Activated CD4-positive, alpha-beta T cell treated with anti-CD3 and anti-CD28 coated beads, Interleukin-2, amount 50 U/mL, for 24 hours (primary cell): ENCODE data around the gene FASN.
"Not testable (repeated sequence)": the region's sequence is repeated elsewhere in the genome, so short reads cannot be mapped to it uniquely, and the experiment has no call there.

Experiments used
- DNase-seq, 2 donors: peaks; one replicate each; pipeline ENCODE4 v3.0.0-alpha.2; 2020; ENCODE audit warnings: low read depth in 1 of 2, low spot score in 1 of 2

The FASN gene

DNA sequence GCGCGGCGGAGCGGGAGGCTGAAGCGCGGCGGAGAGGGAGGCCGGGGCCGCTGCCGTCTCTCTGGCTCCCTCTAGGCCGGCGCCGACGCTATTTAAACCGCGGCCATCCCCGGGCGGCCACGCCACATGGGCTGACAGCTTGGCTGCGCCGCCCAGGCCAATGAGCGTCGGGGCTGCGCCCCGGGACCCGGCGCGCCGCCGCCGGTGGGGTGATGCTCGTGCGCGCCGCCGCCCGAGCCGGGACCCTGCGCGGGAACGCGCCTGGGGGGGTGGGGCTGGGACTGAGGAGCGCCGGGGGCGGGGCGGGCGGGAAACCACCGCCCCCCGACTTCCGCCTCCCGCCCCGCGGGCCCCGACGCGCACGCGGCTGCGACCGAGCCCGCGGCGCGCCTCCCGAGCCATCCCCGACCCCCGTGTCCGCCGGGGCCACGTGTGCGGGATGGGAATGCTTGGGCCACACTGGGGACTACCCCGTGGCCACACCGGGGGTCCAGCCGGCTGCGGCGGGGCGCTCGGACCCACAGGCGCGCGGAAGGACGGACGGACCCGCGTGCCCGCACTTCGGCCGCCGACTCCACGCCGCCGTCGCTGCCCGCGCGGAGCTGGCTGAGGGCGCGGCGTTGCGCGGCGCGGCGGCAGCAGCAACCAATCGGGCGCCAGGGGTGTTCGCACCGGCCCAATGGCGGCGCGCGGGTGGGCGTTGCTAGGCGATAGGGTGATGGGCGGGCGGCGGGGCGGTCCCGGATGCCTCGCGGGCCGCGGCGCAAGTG lies at the start of gene FASN:
Gene FASN, minus strand, starts transcription at position 68 of the 770 bp plus-strand sequence. CDS start 1,791 bp downstream, outside the sequence.
- peak; percentile 85 to 87 for DNase-seq

DNA sequence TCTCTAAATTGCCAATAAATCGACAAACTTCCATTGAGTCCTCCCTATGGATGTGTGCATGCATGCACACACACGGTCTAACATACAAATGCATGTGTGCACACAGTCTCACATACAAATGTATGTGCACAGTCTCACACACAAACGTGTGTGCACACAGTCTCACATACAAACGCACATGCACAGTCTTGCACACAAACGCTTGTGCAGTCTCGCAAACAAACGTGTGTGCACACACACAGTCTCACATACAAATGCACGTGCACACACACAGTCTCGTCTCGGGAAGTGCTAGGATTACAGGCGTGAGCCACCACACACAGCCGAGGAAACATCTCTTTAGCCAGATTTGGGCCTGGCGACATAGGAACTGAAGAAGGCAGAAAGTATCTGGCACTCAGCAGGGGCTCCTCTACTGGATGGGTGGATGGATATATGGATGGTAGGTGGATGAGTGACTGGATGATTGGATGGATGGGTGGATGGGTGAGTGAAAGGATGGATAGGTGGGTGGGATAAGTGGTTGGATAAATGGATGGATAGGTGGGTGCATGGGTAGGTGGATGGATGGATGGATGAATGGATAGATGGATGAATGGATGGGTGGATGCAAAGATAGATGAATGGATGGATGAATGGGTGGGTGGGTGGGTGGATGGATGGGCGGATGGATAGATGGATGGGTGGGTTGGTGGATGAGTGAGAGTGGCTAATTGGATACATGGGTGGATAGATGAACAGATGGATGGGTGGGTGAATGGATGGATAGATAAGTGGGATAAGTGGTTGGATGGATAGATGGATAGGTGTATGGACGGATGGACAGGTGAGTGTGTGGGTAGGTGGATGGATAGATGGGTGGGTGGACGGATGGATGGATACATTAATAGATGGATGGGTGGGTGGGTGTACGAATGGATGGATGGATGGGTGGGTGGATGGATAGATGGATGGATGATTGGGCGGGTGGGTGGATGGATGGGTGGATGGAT lies 48.9 kb upstream of the FASN start:
- no peak for DNase-seq

- DNase-seq, result no peak
These were observed 47.6 kb upstream of the FASN start for GRCh38 chr17:82145550-82146155.

GRCh38 chr17:82143333-82143732 lies 45.3 kb upstream of the FASN start:
- no peak for DNase-seq

- not testable (repeated sequence) for DNase-seq
These were observed 41.9 kb upstream of the FASN start for GRCh38 chr17:82139961-82140360.

- DNase-seq, result no peak
These were observed 40.5 kb upstream of the FASN start for GRCh38 chr17:82138511-82138992.

DNA sequence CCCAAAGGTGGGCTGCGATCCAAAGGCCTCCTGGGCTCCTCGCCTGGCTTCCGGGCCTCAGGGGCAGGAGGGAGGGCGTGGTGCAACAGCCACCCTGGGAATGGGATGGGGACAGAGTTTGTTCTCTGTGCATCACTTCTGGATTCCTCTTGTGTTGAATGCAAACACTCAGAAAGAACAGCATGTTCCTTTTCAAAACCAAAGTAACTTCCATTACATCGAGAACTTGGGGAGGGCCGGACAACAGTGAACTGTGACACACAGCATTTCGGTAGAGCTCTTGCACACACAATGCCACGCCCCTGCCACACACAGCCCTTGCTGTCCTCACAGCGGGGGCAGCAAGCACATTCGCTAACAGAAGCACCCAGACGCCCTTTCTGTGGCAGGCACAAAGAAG lies 36.1 kb upstream of the FASN start:
- DNase-seq, result no peak

DNA sequence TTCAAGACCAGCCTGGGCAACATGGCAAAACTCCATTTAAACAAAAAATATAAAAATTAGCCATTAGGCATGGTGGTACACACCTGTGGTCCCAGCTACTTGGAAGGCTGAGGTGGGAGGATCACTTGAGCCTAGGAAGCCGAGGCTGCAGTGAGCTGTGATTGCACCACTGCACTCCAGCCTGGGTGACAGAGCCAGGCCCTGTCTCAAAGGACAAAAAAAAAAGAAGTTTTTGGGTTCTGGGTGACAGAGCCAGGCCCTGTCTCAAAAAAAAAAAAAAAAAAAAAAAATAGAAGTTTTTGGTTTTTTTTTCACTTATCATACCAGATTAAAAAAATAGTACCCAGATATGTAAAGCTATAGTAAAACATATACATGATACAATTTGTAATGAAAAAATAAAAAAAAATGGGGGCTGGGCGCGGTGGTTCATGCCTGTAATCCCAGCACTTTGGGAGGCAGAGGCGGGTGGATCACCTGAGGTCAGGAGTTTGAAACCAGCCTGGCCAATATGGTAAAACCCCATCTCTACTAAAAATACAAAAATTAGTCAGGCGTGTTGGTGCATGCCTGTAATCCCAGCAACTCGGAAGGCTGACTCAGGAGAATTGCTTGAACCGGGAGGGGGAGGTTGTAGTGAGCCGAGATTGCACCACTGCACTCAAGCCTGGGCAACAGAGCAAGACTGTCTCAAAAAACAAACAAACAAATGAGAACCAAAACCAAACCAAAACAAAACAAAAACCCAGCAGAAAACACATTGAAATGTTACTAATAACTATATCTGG lies 35.3 kb upstream of the FASN start:
- not testable (repeated sequence) for DNase-seq

DNA sequence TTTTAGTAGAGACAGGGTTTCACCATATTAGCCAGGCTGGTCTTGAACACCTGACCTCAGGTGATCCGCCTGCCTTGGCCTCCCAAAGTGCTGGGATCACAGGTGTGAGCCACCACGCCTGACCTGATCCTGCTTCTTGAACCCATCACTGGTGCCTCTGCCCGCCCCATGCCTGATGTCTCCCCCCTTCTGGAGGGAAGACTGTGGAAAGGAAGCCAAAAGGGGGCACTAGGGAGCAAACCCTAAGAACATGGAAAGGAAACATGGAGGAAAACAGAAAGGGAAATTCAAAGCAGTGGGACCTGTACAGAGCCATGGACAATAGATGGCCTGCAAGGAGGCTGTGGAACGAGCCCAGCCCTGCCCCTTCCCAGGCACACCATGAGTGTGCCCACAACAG lies 31.1 kb upstream of the FASN start:
- DNase-seq, result no peak

DNA sequence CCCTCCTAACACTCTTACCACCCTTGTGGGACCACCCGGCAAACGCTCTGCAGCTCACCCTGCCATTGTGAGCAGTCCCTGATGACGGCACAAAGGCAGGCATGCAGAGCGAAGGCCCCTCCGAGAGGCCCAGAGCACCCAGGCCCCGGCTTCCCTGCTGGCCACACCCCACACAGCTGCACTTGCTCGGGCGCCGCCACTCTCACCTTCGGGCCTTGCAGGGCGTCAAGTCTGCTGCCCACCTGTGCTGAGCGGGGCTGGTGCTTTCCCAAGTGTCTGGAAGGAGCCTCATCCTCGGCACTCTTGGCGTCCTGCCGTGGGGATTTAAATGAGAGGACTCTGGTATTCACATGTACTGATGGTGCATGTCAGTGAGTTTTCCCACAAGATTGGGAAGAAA lies 30.3 kb upstream of the FASN start:
- DNase-seq, result no peak

GRCh38 chr17:82127704-82128103 lies 29.7 kb upstream of the FASN start:
- no peak for DNase-seq

DNA sequence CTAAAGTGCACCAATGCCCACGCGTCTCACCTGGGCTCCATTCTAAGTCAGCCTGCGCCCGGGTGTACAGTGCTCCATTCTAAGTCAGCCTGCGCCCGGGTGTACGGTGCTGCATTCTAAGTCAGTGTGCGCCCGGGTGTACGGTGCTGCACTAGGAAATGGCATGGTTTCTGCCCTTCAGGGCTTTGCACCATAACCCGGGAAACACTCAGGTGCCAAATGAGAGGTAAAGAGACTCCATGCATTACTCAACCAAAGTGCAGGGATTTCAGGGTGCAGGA lies 29.2 kb upstream of the FASN start:
- no peak for DNase-seq

GRCh38 chr17:82126556-82127314 lies 28.7 kb upstream of the FASN start:
- DNase-seq, result peak in 1 of 2 donors; percentile 66

- DNase-seq, result no peak
These were observed 26.1 kb upstream of the FASN start for GRCh38 chr17:82124101-82124500.

DNA sequence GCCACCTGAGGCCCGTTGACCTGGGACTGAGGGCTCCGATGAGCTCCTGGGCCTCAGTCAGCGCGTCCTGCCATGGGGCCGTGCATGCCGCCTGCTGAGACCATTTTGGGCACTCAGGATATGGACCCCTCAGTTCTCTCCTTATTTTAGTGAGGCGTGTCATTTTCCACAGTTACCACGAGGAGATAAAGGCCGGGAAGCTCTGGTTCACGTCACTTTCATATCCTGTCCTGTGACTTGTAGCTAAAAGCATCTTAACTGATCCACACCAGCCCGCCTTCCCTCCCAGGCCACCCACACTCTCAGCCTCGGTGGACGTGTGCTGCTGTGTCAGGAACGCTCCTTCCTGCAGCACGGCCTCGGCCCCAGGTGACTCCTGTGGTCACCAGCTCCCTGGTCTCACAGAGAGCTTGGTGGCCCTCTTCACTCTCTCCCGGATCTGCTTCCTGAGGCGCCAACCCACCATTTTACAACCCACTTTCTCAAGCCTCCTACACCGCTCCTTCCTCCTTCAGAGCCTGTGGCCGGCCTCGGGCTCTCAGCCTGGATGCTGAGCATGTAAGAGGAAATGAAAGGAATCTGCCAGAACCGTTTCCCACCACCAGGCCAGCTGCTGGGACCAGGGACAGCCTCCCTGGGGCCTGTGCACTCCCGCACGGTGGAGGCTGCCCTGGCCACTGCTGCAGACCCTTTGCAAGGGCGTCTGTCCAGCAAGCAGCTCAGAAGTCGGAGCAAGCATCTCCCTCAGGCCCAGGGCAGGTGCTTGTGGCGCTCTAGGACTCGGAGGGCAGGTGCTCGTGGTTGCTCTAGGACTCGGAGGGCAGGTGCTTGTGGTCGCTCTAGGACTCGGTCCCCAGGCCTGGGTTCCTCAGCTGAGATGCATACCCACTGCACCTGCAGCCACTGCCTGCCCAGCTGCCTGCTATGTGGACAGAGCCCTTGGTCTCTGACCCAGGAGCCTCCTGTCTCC lies 23.9 kb upstream of the FASN start:
- no peak for DNase-seq

DNA sequence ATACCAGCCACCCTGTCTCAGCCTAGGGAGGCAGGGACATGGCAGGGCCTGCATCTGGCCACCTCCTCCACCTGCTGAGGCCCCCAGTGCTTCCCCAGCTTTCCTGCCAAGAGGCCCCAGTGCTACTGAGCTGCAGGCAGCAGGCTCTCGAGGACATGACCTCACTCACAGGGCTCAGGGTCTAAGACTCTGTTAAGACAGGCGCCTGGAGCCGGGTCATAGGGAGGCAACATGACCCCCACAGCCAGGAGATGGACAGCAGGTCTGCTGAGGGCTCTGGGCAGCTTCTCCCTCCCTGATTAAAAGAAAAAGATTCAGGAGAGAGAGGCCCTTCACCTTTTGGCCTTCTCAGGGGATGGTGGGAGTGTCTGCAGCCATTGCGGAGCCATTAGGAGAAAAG lies 23.2 kb upstream of the FASN start:
- no peak for DNase-seq

- DNase-seq, result no peak
These were observed 22.1 kb upstream of the FASN start for GRCh38 chr17:82120148-82120547.

DNA sequence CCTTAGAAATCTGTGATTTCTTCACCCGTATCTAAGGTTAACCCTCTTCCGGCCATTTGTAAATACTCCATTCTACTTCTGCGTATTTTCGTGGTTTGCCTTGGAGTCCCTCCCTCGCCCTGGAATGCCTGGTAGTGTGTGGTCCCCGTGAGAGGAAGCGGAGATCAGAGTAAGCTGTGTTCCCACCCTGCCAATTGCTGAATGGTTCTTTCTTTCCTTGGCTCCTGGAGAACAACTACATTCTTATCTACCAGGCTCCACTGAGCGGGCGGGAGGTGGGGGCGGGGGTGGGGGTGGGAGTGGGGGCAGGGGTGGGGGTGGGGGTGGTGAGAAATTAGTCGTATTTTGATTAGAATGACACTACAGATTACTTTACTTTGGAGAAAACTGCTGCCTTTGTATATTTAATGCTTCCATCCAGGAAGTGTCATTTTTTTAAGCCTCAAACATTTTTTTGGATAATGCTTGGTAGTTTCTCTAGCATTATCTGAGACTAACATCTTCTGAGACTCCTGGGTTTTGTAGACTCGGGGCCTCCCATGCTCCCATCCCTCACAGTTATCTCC lies 20.9 kb upstream of the FASN start:
- no peak for DNase-seq
